TTC549 (cell line): Measurements from ENCODE around the gene PPIL1.
"Not testable (repeated sequence)": the region's sequence is repeated elsewhere in the genome, so short reads cannot be mapped to it uniquely, and the experiment has no call there.

Experiments used
- FAIRE-seq: peaks from 2 replicates; lab custom pipeline; 2012; peaks lifted over from hg19 to GRCh38; lab: Jason Lieb, UNC

Gene PPIL1

GRCh38 chr6:36874443-36875249, at the start of gene PPIL1:
PPIL1 (minus strand) TSS chr6:36874803; CDS start chr6:36874772, 31 bp downstream.
- peak; percentile 87 for FAIRE-seq

- FAIRE-seq = no peak
These were observed 49.5 kb upstream of the PPIL1 start for GRCh38 chr6:36924131-36924530.

DNA sequence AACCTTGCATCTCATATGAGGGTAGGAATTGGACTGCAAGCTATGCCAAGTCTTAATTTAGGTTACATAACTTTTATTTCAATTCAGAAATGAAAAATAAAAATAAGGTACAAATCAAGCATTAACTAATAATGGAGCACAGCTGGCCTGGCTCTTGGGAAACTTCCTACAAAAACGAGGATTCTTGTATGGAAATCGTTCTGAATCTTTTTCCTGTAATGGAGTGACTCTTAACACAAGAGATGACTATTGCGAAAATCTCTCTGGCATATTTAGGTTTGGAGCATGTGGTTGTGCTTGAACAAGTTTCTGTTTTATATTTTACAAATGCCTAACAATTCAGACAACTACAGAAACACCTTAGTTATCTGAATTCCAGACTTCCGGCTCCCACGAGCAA, 45.9 kb upstream of the PPIL1 start:
- FAIRE-seq = no peak

DNA sequence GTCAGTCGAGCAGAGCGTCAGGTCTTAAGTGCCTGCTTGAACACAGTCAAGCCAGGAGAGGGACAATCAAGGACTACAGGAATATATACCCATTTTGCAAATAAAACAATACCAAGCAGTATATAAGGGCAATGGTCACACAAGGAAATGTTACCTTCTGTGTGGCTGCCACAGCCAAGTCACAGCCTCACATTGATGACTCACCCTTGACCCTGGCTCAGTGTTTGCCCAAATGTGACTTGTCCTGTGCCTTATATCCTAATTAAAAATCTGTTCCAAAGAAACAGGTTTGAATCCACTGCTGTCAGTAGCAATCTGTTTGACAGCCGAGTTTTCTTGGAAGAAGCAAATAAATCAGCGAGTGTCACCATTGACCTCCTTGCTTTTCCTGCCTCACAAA, 45.4 kb upstream of the PPIL1 start:
- FAIRE-seq = no peak

- FAIRE-seq = no peak
These were observed 43.1 kb upstream of the PPIL1 start for GRCh38 chr6:36917541-36918193.

- FAIRE-seq = no peak
These were observed 41.5 kb upstream of the PPIL1 start for GRCh38 chr6:36916126-36916525.

DNA sequence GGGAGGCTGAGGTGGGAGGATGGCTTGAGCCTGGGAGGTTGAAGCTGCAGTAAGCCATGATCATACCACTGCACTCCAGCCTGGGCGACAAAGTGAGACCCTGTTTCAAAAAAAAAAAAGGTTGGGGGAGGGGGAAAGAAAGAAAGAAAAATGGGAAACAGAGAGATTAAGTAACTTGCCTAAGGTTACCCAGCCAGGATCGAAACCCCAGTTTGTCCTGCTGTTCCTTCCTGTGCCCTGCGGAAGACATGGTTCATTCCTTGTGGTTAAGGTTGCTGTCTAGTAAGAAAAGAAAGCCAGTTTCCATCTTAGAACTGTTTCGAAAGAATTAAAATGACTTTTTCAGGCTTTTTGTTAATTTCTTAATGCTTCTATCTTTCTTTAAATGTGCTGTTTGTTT, 41.0 kb upstream of the PPIL1 start:
- FAIRE-seq = no peak

DNA sequence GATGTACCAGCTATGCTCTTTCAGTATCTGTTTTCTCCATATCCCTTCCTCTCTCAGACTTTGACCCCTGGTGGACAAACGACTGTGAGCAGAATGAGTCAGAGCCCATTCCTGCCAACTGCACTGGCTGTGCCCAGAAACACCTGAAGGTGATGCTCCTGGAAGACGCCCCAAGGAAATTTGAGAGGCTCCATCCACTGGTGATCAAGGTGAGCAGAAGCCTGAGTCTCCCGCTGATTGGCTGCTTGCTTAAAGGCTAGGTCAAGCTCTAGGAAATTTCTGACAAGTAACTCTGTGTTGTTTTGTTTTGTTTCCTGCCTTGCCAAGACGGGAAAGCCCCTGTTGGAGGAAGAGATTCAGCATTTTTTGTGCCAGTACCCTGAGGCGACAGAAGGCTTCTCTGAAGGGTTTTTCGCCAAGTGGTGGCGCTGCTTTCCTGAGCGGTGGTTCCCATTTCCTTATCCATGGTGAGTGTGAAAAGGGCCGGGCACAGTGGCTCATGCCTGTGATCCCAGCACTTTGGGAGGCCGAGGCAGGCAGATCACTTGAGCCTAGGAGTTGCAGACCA, 39.7 kb upstream of the PPIL1 start:
- no peak for FAIRE-seq

DNA sequence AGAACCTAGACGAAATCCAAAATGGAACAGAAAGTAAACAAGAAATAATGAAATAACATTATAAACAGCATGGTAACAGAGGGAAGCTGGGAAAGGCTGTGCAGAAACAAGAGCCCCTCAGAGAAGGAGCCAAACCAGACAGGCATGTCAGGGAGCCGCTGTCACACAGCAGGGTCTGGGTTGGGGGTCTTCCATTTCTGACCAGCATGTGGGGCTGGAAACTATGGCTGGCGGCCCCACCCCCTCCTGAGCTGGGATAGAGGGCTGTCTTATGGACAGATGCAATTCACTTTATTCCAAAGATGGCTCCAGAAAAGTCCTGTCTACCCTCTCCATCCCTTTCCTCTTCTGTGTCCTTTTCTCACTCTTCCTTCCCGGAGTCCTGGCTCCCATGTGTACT, 38.5 kb upstream of the PPIL1 start:
- FAIRE-seq = no peak

- FAIRE-seq = no peak
These were observed 38.0 kb upstream of the PPIL1 start for GRCh38 chr6:36912586-36912985.

DNA sequence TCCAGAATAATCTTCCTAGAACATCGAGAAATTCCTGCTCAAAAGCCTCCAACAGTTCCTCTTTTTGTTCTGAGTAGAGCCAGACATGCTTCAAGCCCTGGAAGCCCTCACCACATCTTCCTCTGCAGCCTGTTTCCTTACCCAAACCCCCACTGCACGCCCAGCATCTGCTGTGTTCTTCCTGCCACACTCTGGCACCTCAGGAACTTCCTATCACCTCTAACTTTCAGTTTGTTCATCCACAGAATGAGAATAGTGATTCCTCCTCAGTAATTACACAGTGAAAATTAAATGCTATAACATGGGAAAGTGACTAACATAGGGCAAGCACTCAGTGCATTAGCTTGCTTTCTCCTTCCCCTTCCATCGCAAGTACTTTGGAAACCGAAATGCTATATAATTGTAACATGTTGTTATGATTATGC, 37.4 kb upstream of the PPIL1 start:
- FAIRE-seq = no peak

DNA sequence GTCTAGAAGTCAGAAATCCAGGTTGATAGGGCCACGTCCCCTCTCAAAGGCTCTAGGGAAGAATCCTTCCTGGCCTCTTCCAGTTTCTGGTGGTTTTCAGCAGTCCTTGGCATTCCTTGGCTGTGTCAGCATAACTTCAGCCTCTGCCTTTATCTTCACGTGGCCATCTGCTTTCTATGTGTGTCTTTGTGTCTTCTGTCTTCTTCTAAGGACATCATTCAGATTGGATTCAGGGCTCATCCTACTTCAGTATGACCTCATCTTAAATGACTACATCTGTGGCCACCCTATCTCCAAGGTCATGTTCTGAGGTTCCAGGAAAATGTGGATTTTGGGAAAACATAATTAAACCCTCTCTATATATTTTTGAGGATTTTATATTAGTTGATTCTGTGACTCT, 34.1 kb upstream of the PPIL1 start:
- no peak for FAIRE-seq

DNA sequence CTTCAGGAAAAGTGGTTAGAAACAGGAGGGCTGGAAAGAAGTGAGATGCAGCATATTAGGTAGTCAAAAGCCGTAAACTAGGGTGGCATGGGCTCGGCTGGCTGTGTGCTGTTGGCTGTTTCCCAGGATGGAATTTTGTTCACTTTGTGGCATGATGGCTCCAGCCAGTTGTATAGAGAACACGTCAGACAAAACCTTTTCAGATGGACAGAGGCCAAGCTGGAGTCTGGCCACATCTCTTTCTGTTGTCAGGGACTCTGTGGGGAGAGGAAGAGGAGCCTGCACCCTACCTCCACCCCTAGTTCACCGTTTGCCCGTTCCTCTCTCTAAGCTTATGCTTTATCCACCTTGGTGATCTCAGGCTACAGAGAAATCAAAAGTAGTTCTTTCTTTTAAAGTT, 33.2 kb upstream of the PPIL1 start:
- FAIRE-seq = no peak

- no peak for FAIRE-seq
These were observed 32.1 kb upstream of the PPIL1 start for GRCh38 chr6:36906539-36907325.

- FAIRE-seq = no peak
These were observed 30.3 kb upstream of the PPIL1 start for GRCh38 chr6:36904851-36905393.

GRCh38 chr6:36904114-36904513, 29.5 kb upstream of the PPIL1 start:
- no peak for FAIRE-seq

DNA sequence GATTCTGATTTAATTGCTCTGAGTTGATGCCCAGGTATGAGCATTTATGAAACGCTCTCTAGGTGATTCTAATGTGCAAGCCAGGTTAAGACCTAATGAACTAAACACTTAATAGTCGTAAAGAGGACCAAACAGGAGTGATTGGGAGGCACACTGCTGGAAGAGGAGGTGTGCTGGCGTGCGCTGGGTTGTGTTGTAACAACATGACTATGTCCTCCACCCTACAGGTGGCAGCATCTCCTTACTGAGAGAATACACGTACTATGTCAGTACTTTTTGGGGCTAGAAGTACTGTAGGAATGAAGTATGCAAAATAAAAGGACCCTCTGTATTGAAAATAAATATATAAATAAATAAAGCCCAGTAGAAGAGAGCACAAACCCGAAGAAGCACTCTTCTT, 23.0 kb upstream of the PPIL1 start:
- no peak for FAIRE-seq

DNA sequence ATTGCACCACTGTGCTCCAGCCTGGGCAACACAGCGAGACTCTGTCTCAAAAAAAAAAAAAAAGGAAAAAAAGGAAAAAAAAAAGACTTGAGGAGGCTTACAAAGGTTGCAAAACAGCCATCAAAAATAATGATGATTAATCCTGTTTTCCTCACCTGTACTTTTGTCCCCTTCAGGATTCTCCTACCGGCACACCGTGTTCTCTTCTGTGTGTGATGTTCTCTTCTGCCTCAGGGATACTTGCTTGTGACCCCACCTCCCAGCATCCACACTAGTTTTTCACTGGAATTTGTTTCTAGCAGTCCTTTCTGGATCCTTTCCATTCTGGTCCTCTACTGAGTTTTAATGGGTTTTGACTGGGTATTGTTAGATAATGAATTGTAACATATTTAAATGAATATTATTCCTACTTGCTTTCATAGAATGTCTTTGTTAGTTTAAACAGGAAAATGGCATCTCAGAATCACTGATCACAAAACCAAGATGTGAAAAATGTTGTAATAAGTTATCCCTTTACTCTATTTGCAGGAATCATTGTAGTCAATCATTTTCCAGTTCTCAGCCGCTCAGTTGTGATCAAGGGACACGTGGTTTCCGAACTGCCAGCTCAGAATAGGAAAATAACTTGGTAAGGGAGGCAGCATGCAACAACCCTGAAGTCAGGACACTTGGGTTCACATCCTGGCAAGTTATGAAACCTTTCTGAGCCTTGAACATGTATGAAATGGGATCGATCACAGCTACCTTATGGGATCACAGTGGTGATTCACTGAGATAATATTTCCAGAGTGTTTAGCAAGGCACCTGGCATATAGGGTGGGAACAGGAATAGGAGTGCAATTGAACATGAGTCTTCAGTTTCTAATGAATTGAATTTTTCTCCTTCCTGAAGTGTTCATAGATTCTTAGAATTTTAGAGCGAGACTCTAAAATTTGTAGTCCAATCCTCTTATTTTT, 19.7 kb upstream of the PPIL1 start:
- FAIRE-seq = no peak

- FAIRE-seq = not testable (repeated sequence)
These were observed 16.6 kb upstream of the PPIL1 start for GRCh38 chr6:36891153-36891552.

- FAIRE-seq = no peak
These were observed 15.6 kb upstream of the PPIL1 start for GRCh38 chr6:36890112-36890663.
